Fibroblast of lung (primary cell): ENCODE measurements around the gene APH1A. TPM values are rescaled to one million over a fixed set of nuclear protein-coding genes. Genes with fewer than 3 reads are reported as not detected.

Source experiments
- DNase-seq, 2 donors: peaks; one replicate each; pipeline versions ENCODE4 v3.0.0 to v3.0.0-alpha.2; 2010; ENCODE audit warnings: low read depth in 2 of 2
- H2AFZ ChIP-seq: 2 replicates; pipeline ENCODE4 v1.5.1; 2012; ENCODE audit warnings: low read length, control low read depth, inconsistent platforms
- H3K27ac ChIP-seq: 2 replicates; pipeline ENCODE4 v1.5.1; 2011; ENCODE audit warnings: low read length, control low read depth; ENCODE audit not compliant: insufficient read depth
- H3K27me3 ChIP-seq: 2 replicates; pipeline ENCODE4 v1.5.1; 2011; ENCODE audit warnings: mild to moderate bottlenecking, low read length; ENCODE audit not compliant: control insufficient read depth, insufficient read depth
- H3K36me3 ChIP-seq: 2 replicates; pipeline ENCODE4 v1.5.1; 2011; ENCODE audit warnings: low read length; ENCODE audit not compliant: control insufficient read depth, insufficient read depth
- H3K4me1 ChIP-seq: 2 replicates; pipeline ENCODE4 v1.5.1; 2011; ENCODE audit warnings: low read length; ENCODE audit not compliant: control insufficient read depth, insufficient read depth; ENCODE audit errors: extremely low read depth
- H3K4me2 ChIP-seq: 2 replicates; pipeline ENCODE4 v1.5.1; 2011; ENCODE audit warnings: low read length, control low read depth; ENCODE audit not compliant: insufficient read depth; ENCODE audit errors: extremely low read depth
- H3K4me3 ChIP-seq, 4 experiments: fragments of 200-600 bp in 1 of 4; sonication (generic) in 1 of 4; replicated peaks in 1 of 4; 2 replicates each; pipeline ENCODE4 v1.5.1; 2011 to 2016; ENCODE audit warnings: low read length in 4 of 4, low read depth in 3 of 4, mild to moderate bottlenecking in 3 of 4, control low read depth in 2 of 4, inconsistent platforms in 1 of 4, mixed read lengths in 1 of 4; ENCODE audit not compliant: insufficient read depth in 1 of 4; ENCODE audit errors: control extremely low read depth in 1 of 4
- H3K79me2 ChIP-seq: 2 replicates; pipeline ENCODE4 v1.5.1; 2012; ENCODE audit warnings: mild to moderate bottlenecking, low read length, inconsistent platforms; ENCODE audit not compliant: control insufficient read depth, insufficient read depth
- H3K9ac ChIP-seq: 2 replicates; pipeline ENCODE4 v1.5.1; 2011; ENCODE audit warnings: mild to moderate bottlenecking, low read length, control low read depth; ENCODE audit not compliant: insufficient read depth
- H3K9me3 ChIP-seq: 2 replicates; pipeline ENCODE4 v1.5.1; 2012; ENCODE audit warnings: low read depth, low read length; ENCODE audit not compliant: control insufficient read depth, insufficient read depth
- H4K20me1 ChIP-seq: 2 replicates; pipeline ENCODE4 v1.5.1; 2011; ENCODE audit warnings: low read length; ENCODE audit not compliant: control insufficient read depth, insufficient read depth; ENCODE audit errors: extremely low read depth
- CTCF ChIP-seq, 2 donors: IDR thresholded peaks in 1 of 2; conservative IDR thresholded peaks in 1 of 2; 1 replicate in 1 of 2; 2 replicates in 1 of 2; pipeline ENCODE4 v1.5.1; 2011 to 2012; ENCODE audit warnings: low read length in 2 of 2, control low read depth in 1 of 2, inconsistent platforms in 1 of 2, low read depth in 1 of 2, mild to moderate bottlenecking in 1 of 2
- EZH2 ChIP-seq: IDR thresholded peaks from 2 replicates; pipeline ENCODE4 v1.5.1; 2012; ENCODE audit warnings: low read length, control low read depth, mild to moderate bottlenecking; ENCODE audit errors: missing control alignments
- polyA plus RNA-seq, 2 donors: library from polyadenylated mRNA; depleted of rRNA in 1 of 2; stranded (reverse) in 1 of 2; unstranded in 1 of 2; fragments of >200 nt; gene quantifications; 2 replicates each; pipeline ENCODE4 v1.2.1, GENCODE V29; 2011 to 2012; ENCODE audit warnings: missing spikeins in 1 of 2
- total RNA-seq: library from RNA; depleted of rRNA; stranded (reverse); fragments of >200 nt; gene quantifications from 2 replicates; pipeline ENCODE4 v1.2.1, GENCODE V29; 2014

Gene APH1A
- total and polyA plus RNA-seq, 2 donors (not counting 1 experiment from before 2014, with no cell fraction given): 81.4 to 125 TPM

DNA sequence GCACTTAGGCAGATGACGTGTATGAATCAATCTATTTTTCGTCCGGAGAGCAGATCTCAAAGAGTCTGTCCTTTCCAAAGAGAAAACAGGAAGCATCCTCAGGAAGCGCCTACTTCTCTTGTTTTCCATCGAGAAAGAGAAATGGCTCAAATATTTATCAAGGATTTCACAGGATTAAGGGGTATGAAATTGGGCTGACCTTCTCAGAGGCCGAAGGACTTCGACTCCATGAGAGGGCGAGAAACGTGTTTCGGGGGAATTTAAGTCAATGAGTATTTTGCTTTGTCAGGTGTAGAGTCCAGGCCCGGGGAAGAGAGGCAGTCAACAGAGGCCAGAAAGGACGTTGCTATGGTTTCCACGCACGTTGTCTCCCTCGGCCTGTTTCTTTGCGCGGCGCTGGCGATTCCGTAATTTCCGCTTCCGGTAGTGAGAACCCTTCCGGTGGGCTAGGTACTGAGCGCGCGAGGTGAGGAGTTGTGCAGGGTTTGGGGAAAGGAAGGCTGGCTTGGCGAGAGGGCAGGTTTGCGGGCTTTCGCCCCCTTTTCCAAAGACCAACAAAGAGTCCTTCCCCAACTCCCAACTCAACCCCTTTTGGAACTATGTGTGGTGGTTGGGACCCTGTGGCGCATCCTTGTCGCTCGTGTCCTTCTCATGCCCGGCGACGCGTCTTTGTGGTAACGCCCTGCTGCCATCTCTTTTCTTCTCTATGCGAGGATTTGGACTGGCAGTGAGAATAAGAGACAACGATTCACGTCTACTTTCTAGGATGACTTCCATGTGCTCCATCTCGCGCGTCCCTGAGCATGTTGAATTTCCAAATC is 24.8 kb upstream of the APH1A start, which contains the start of gene MRPS21:
TSS of gene MRPS21 (plus strand) at position 429 of the 821 bp plus-strand sequence. CDS start 506 bp downstream, outside the sequence.
- H3K9ac ChIP-seq: peak within 1 kb of the TSS; percentile 77
- H3K27me3 ChIP-seq: no peaks in the 10 kb centered on the region
- H3K4me2 ChIP-seq: peak within 1 kb of the TSS; percentile 80
- no peaks in the 10 kb centered on the region for H3K36me3 ChIP-seq
- peak; percentile 89 to 91 for DNase-seq
- H3K9me3 ChIP-seq: no peaks in the 10 kb centered on the region
- H2AFZ ChIP-seq: peak within 1 kb of the TSS; percentile 90
- peaks cover 11% of the 10 kb centered on the region for H3K79me2 ChIP-seq
- H3K4me3 ChIP-seq: peak within 1 kb of the TSS; percentile 62 to 97 (median 90)
- peaks cover 6% of the 10 kb centered on the region for H3K4me1 ChIP-seq
- H4K20me1 ChIP-seq: no peaks in the 10 kb centered on the region
- peak within 1 kb of the TSS; percentile 93 for H3K27ac ChIP-seq
- no peak for TF ChIP-seq CTCF (conservative IDR thresholded peaks at IDR 0.05 in 1 of 2, IDR thresholded peaks at IDR 0.05 in 1 of 2; ENCODE audit: low read depth in 1 of 2, low read length in 2 of 2)
- no peak for TF ChIP-seq EZH2

DNA sequence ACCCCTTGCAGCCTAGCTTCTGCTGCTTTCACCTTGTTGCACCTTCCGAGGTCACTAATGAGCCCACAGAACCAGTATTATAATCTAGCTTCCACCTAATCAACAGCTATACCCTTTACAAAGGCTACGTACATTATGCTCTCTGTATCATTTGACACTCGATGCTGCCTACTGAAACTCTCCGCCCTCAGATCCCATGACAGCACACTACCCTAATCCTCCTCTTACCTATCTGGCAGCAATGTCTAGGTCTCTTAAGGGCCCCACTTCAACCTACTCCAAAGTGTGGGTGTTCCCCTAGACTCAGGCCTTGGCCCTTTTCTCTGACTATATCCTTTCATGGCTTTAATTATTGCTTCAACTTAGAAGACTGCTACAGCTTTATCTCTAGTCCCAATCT is 20.0 kb upstream of the APH1A start:
- Histone ChIP-seq H3K9me3 (no peaks in the 10 kb centered on the region), H3K4me3 (no peak overlapping the region), H3K4me2 (no peak overlapping the region), H3K36me3 (no peaks in the 10 kb centered on the region), H3K9ac (no peak overlapping the region), H3K27ac (no peak overlapping the region), H4K20me1 (no peaks in the 10 kb centered on the region), H3K4me1 (peaks cover 6% of the 10 kb centered on the region), H3K79me2 (peaks cover under 1% of the 10 kb centered on the region), H2AFZ (no peak overlapping the region), H3K27me3 (no peaks in the 10 kb centered on the region)
- TF ChIP-seq CTCF (conservative IDR thresholded peaks at IDR 0.05 in 1 of 2, IDR thresholded peaks at IDR 0.05 in 1 of 2; ENCODE audit: low read depth in 1 of 2, low read length in 2 of 2) (no peak), EZH2 (no peak)
- DNase-seq: no peak

DNA sequence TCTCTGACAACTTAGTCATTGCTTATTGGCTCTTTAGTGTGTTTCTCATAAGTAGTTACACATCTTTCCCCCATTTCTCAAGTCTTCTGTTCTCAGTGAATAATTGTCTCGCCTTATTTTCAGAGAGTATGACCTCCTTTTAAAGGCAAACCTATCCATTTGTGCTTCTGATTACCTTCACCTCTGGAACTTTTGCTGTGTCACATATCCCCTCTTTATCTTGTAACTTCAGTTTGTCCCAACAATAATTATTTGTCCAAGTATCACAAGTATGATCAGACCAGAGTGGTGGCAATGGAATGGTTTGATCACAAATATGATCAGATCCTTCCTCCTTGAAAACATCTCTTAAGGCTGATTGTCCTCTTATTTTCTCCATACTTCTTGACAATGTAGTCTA is 19.6 kb upstream of the APH1A start:
- TF ChIP-seq EZH2: no peak
- no peak for TF ChIP-seq CTCF (conservative IDR thresholded peaks at IDR 0.05 in 1 of 2, IDR thresholded peaks at IDR 0.05 in 1 of 2; ENCODE audit: low read depth in 1 of 2, low read length in 2 of 2)
- Histone ChIP-seq H3K4me1 (peaks cover 6% of the 10 kb centered on the region), H3K4me3 (no peak overlapping the region), H3K36me3 (no peaks in the 10 kb centered on the region), H3K9me3 (no peaks in the 10 kb centered on the region), H3K79me2 (no peaks in the 10 kb centered on the region), H3K27ac (no peak overlapping the region), H3K27me3 (no peaks in the 10 kb centered on the region), H2AFZ (no peak overlapping the region), H3K9ac (no peak overlapping the region), H3K4me2 (no peak overlapping the region), H4K20me1 (no peaks in the 10 kb centered on the region)
- no peak for DNase-seq
